HG02642 (cell line): ENCODE measurements around the gene AGFG2.
"Not testable (repeated sequence)": the region's sequence is repeated elsewhere in the genome, so short reads cannot be mapped to it uniquely, and the experiment has no call there.

ENCODE experiments used
- ATAC-seq: cut with Tn5 transposase; IDR thresholded peaks from one replicate; pipeline ENCODE4 v1.9.1; 2021; ENCODE audit warnings: mild to moderate bottlenecking; ENCODE audit not compliant: unreplicated experiment, poor library complexity

The AGFG2 gene

DNA sequence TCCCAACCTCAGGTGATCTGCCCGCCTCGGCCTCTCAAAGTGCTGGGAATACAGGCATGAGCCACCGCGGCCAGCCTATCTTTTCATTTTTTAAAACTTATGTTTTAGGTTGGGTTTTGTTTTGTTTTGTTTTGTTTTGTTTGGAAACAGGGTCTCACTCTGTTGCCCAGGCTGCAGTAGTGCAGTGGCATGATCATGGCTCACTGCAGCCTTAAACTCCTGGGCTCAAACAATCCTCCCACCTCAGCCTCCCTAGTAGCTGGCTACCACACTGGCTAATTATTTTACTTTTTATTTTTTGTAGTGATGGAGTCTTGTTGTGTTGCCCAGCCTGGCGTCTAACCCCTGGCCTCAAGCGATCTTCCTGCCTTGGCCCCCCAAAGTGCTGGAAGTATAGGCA lies 19.4 kb upstream of the AGFG2 start:
- ATAC-seq, result no peak

DNA sequence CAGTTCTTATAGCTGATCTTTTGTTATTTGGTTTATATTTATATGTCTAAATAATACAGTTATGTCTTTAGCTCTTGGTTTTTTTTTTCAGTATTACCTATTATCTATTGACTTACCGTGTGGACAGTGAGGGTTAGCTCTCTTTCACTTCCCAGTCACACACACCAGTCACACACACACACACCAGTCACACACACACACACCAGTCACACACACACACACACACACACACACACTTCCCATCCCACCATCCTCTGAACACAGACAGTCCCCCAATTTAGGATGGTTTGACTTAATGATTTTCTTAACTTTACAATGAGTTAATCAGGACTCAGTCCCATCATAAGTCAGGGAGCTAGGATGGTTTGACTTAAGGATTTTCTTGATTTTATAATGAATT lies 18.9 kb upstream of the AGFG2 start:
- no peak for ATAC-seq

DNA sequence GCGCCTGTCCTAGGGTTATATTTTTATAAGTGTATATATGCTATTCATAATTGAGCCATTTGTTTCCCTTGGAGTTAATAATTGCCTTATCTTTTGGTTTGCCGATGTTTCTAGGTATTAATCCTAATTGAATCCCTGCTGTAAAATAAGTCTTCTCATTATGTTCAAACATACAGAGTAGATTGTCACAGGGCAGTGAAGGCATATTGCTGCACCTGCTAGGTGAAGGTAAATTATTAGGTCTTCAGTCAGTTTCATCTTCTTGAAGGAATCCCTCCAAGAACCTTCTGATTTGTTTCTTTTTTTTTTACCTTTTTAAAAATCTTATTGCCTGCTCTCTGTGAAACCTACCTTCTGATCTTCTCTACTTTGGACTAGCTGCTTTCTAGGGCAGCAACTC lies 17.9 kb upstream of the AGFG2 start:
- ATAC-seq, result no peak

DNA sequence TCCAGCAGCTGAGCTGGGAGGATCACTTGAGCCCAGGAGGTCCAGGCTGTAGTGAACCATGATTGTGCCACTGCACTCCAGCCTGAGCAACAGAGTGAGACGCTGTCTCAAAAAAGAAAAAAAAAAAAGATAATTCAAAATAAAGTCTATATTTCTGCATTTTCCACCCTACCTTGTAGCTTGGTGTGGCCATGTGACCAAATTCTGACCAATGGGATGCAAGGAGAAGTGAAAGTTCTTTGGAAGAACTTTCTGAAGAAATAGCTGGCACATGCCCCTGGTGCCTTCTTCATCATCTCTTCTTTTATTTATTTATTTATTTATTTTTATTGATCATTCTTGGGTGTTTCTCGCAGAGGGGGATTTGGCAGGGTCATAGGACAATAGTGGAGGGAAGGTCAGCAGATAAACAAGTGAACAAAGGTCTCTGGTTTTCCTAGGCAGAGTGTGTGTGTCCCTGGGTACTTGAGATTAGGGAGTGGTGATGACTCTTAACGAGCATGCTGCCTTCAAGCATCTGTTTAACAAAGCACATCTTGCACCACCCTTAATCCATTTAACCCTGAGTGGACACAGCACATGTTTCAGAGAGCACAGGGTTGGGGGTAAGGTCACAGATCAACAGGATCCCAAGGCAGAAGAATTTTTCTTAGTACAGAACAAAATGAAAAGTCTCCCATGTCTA lies 17.0 kb upstream of the AGFG2 start:
- ATAC-seq, result not testable (repeated sequence)

DNA sequence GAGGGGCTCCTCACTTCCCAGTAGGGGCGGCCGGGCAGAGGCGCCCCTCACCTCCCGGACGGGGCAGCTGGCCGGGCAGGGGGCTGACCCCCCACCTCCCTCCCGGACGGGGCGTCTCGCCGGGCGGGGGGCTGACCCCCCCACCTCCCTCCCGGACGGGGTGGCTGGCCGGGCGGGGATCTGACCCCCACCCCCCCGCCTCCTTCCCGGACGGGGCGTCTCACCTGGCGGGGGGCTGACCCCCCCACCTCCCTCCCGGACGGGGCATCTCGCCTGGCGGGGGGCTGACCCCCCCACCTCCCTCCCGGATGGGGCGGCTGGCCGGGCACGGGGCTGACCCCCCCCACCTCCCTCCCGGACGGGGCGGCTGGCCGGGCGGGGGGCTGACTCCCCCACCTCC lies 15.8 kb upstream of the AGFG2 start:
- ATAC-seq, result not testable (repeated sequence)

DNA sequence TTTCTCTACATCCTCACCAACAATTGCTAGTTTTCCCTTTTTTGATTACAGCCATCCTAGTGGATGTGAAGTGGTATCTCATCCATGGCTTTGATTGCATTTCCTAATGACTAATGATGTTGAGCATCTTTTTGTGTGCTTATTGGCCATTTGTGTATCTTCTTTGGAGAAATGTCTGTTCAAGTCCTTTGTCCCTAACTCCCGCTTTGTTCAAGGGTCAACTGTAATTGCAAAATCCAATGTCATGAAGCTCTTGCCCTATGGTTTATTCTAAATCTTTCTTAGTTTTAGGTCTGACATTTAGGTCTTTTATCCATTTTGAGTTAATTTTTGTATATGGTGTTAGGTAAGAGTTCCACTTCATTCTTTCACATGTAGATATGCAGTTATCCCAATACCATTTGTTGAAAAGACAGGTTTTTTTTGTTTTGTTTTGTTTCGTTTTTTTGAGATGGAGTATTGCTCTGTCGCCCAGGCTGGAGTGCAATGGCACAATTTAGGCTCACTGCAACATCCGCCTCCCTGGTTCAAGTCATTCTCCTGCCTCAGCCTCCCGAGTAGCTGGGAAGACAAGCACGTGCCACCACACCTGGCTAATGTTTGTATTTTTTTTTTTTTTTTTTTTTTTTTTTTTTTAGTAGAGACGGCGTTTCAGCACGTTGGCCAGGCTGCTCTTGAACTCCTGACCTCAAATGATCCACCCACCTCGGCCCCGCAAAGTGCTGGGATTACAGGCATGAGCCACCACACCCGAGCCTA lies 10.7 kb upstream of the AGFG2 start:
- not testable (repeated sequence) for ATAC-seq

DNA sequence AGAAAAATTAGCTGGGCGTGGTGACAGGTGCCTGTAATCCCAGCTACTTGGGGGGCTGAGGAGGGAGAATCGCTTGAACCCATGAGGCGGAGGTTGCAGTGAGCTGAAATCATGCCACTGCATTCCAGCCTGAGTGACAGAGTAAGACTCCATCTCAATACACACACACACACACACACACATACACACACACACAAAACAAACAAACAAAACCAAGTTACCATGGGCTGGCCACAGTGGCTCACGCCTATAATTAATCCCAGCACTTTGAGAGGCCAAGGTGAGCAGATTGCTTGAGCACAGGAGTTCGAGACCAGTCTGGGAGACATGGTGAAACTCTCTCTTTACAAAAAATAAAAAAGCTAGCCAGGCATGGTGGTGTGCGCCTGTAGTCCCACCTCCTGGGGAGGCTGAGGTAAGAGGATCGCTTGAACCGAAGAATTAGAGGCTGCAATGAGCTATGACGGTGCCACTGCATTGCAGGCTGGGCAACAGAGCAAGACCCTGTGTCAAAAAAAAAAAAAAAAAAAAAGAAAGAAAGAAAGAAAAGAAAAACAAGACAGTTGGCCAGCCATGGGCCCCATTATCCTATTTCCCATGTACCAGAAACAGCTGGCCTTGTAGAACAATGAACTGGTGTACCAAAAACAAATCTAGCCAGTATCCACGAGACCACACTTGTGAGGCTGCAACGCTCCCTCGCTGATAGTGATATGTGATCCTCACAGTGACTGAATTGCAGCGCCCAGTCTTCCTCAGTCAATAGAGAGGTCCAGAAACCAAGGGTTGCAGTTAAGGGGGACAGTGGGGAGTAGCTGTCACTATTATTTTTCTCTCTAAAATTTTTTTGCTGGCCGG lies 6.6 kb upstream of the AGFG2 start:
- no peak for ATAC-seq

DNA sequence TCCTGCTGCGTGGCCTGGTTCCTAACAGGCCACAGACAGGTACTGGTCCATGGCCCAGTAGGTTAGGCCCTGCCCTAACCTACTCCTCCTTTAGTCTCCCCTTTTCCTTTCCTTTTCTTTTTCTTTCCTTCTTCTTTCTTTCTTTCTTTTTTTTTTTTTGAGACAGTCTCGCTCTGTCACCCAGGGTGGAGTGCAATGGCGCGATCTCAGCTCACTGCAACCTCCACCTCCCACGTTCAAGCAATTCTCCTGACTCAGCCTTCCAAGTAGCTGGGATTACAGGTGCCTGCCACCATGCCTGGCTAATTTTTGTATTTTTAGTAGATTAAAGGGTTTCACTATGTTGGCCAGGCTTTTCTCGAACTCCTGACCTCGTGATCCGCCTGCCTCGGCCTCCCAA lies 3.0 kb upstream of the AGFG2 start:
- ATAC-seq, result not testable (repeated sequence)

DNA sequence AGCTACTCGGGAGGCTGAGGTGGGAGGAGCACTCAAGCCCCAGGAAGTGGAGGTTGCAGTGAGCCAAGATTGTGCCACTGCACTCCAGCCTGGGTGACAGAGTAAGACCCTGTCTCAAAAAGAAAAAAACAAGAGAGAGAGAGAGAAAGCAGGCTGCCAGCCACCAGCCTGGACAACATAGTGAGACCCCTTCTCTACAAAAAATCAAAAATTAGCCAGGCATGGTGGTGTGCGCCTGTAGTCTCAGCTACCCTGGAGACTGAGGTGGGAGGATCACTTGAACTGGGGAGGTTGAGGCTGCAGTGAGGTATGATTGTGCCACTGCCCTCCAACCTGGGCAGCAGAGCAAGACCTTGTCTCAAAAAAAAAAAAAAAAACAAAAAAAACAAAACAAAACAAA lies 2.3 kb upstream of the AGFG2 start:
- ATAC-seq, result not testable (repeated sequence)

DNA sequence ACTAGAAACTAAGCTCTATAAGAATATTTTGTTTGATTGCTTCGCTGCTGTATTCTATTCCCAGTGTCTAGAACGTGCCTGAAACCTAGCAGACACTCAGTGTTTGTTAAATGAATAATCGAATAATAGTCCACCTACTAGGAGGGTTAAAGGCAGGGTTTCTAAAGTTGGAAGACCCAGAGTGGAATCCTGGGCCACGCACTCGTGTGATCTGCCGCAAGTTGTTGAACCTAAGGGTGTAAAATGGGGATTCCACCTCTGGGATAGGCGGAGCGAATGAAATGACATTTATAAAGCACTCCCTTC lies 702 bp upstream of the AGFG2 start:
- no peak for ATAC-seq

DNA sequence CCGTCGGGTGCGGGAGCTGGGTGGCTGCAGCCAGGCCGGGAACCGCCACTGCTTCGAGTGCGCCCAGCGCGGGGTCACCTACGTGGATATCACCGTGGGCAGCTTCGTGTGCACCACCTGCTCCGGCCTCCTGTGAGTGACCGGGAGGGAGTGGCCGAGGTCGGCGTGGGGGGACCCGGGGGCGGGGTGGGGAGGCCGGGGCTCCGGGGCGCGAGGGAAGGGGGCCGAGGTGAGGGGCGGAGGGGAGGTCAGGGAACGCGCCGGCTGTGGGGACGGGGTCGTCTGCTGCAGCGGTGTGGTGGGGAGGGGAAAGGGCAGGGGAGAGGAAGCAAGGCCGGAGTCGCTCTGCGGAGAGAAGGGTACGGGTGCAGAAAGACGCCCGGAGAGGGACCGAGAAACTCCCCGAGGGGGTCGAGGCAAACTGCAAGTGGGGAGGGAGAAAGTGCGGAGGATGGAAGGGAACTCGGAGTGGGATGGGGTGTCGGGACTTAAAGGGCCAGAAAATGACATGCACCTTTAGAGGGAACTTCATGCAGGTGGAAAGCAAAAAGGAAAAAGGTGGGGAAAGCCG lies 518 bp downstream of the AGFG2 start:
- ATAC-seq, result no peak

DNA sequence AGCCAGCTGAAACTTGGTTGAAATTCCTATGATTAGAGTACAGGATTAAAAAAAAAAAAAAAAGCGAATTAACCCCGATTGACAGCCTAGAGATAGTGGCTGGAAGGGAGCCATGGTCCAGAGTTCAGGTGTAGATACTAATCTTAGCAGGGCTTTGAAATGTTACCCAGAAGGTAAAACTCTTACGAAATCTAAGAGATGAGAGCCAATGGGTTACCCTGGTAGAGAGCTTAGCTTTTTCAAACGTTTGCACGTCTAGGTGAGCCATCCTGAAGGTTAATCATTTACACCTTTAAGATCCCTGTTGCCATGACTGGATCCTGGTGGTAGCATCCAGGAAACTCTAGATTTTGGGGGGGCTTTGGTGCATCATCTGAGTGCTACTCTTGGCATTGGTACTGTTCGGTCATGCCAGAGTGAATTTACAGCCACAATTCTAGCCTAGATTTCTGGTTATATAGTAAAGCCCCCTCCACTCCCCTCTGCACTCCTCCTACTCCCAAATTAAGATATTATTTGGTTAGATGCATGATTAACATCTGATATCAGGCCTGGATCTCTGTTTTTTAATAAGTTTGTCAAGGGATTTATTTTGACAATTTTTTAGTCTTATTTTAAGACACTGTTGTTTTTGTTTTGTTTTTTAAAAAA lies 1.2 kb downstream of the AGFG2 start:
- ATAC-seq, result no peak

DNA sequence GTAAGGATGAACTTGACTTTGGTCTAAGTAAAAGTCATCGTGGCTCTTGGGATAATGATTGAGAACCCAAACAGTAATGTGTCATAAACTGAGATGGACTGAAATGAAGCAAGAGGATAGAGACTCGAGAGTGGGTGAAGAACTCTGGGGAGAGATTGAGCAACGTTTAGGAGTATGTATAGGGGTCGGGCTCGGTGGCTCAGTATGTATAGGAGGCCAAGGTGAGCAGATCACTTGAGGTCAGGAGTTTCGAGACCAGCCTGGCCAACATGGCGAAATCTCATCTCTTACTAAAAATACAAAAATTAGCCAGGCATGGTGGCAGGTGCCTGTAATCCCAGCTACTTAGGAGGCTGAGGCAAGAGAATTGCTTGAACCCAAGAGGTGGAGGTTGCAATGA lies 2.3 kb downstream of the AGFG2 start:
- not testable (repeated sequence) for ATAC-seq

DNA sequence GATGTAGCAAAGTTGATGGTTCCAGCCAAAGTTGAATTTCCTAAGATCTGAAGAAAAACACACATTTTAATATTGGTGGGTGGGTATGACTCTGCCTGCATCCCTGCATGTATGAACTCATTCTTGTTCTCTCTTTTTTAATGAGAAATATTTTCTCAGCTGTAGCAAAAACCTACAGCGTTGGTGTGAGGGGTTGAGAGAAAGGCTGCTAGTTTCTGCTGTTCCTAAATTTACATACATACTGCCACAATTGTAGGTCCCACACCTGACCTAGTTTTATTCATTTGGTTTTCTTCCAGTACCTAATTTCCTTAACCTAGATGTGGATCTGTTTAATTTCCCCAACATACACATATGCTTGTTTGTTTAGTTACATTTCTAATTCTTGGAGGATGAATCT lies 4.6 kb downstream of the AGFG2 start:
- ATAC-seq, result no peak

DNA sequence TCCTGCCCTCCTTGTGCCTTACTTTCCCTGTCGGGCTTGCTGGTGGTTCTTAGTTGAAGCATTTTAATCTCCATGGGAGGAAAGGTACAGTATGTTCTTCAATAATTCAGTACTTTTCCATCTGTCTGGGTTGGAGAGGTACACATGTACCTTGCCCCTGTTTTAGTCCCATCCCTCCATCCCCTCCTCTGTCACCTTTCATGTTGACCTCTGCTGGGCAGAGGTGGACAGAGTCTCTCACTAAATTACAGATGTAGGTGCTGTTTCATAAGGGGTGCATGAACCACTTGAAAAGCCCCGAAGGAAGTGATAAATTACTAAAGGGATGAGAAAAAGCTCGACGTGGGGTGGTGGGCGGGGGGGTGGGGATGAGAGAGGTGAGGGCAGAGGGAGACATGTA lies 5.4 kb downstream of the AGFG2 start:
- no peak for ATAC-seq

DNA sequence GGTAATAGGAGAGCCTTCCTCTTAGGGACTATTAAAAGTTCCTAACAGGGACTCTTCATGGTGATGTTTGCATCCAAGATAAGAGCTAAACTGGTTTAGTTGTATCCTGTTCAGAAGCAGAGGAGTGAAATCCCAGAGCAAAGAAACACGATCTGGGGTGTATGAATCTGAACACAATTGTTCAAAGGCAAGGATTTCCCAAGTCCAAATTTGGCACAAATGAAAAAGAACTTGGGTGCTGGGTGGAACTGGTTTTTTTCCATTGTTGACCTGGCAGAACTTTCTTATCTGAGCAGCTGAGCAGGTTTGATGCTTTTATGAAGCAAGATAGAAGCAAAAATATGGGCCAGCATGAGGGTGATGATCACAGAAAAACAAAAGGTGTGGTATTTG lies 6.0 kb downstream of the AGFG2 start:
- no peak for ATAC-seq

DNA sequence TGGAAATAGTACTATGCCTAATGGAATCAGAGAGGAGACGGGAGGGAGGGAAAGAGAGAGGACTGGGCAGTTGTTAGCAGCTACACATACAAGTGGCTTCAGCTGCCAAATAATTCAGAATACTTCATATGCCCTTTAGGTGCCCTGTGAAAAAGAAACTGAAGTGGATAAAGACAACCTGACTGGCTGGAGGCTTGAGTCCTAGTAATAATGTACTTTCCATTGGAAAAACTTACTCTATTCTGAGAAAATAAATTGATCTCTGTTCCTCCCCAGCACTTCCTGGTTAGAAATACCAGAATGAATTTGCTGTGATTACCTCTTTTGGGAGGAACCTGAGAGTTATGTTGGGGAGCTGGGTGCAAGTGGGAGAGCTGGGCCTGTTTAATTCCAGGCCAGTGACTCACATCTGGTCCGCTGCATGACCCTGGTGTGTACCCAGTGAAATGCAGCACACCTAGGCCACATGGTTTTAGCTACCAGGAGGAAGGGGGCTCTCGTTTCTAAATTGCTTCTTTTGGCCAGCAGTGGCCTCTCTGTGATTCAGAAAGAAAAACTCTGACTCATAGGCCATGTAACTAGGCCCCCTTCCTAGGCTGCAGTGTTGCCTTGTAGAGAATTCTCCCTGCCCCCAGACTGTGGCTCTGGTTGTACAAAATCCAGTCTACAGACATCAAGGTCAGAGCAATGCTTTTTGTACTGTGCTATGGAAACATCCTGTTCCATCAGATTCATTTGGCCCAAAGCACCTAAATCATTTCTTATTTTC lies 6.5 kb downstream of the AGFG2 start:
- ATAC-seq, result peak; percentile 53

DNA sequence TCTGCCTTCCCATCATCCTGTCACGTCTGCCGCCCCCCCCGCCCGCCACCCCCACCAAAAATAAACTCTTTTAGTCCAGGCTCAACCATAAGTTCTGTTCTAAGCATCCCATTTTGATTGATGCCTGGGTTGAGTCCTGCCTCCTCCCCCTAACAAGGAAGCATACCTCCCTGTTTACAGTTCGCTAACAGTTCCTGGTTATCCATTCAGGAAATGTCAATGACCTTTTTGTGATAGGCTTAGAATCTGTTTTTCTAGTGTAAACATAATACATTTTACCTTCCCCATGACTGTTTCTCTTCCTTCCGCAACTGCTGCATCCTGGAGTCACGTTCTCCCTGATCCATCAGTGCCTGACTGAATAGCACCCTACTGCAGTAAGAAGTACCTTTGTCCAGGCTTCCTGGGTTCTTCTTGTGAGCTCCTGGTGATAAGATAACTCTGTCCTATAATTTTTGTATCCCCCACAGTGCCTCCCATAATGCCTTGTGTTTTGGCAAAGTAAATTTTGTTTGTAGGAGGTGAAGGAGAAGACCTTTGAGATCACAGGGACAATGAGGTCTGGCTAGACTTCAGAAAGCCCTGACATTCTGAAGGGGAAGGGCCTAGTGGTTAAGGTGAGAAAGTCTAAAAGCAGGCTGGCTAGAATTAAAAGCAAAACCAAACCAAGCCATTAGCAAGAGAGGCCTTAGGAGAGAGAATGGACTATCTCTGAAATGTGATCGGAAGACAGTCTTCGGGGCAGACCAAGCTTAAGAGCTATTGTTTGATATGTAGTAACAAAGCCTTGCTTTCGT lies 7.3 kb downstream of the AGFG2 start:
- no peak for ATAC-seq
